ENCODE measurements around the gene MAPT.

The MAPT gene

DNA sequence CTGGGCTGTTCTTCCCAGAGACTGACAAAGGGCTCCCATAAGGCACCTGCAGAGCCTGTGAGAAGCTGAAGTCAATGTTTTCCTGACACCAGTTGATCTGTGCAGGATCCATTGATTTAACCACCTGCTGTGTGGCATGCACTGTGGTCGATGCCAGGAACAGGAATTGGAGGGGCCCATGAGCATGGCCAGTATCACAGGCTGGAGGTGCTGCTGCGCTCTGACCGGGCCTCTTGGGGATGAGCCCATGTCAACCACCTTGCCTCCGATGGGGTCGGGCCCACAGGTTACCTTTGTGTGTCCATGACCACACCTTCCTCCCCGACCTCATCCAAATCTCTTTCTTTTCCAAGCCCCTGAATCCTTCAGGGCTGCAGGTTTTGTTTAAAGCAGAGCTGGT lies 86.5 kb downstream of the MAPT start:
- Histone ChIP-seq H3K4me2 (ENCODE audit: insufficient read depth, low read length) (no peak overlapping the region), H4K20me1 (ENCODE audit: insufficient read depth, low read length) (no peaks in the 10 kb centered on the region), H2AFZ (ENCODE audit: low read depth, low read length) (no peak overlapping the region), H3K4me1 (ENCODE audit: insufficient read depth, low read length) (no peaks in the 10 kb centered on the region), H3K27ac (ENCODE audit: low read length) (no peak overlapping the region), H3K9ac (ENCODE audit: low read depth, low read length) (no peak overlapping the region), H3K4me3 (ENCODE audit: low read depth in 1 of 2, low read length in 2 of 2) (no peak overlapping the region), H3K79me2 (ENCODE audit: insufficient read depth, low read length) (no peaks in the 10 kb centered on the region), H3K36me3 (ENCODE audit: insufficient read depth, low read length) (no peaks in the 10 kb centered on the region), H3K27me3 (ENCODE audit: insufficient read depth, low read length, poor library complexity) (peaks cover 4% of the 10 kb centered on the region), H3K9me3 (ENCODE audit: insufficient read depth, low read length, severe bottlenecking) (no peaks in the 10 kb centered on the region)
- DNase-seq: no peak
- no peak for ATAC-seq (ENCODE audit: insufficient read depth, low read depth)
- no peak for TF ChIP-seq EZH2 (IDR thresholded peaks at IDR 0.05; ENCODE audit: borderline replicate concordance, low read depth, low read length, severe bottlenecking)
- TF ChIP-seq, protein P1, sequence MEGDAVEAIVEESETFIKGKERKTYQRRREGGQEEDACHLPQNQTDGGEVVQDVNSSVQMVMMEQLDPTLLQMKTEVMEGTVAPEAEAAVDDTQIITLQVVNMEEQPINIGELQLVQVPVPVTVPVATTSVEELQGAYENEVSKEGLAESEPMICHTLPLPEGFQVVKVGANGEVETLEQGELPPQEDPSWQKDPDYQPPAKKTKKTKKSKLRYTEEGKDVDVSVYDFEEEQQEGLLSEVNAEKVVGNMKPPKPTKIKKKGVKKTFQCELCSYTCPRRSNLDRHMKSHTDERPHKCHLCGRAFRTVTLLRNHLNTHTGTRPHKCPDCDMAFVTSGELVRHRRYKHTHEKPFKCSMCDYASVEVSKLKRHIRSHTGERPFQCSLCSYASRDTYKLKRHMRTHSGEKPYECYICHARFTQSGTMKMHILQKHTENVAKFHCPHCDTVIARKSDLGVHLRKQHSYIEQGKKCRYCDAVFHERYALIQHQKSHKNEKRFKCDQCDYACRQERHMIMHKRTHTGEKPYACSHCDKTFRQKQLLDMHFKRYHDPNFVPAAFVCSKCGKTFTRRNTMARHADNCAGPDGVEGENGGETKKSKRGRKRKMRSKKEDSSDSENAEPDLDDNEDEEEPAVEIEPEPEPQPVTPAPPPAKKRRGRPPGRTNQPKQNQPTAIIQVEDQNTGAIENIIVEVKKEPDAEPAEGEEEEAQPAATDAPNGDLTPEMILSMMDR (IDR thresholded peaks at IDR 0.05; ENCODE audit: borderline replicate concordance, extremely low read depth, low read length, poor library complexity, severe bottlenecking): no peak

DNA sequence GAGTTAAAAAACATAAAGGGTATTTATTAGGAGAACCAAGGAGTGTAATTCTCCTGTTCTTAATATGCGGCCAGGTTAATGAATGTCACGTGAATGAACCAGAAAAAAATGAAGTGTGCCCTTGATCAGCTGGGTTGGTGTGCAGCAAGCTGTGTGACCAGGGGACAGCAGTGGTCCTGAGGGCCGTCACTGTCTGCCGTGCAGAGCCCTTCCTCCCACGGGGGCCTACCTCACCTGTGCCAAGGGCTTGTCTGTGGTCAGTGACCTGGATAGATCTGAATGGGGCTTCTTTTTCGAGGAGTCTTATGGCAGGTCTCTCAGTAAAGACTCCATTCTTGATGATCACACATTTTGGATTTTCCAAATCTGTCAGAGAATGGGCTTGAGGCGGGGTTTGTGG lies 87.0 kb downstream of the MAPT start:
- H3K9ac ChIP-seq (ENCODE audit: low read depth, low read length): no peak overlapping the region
- no peak overlapping the region for H3K4me2 ChIP-seq (ENCODE audit: insufficient read depth, low read length)
- H4K20me1 ChIP-seq (ENCODE audit: insufficient read depth, low read length): no peaks in the 10 kb centered on the region
- no peak overlapping the region for H2AFZ ChIP-seq (ENCODE audit: low read depth, low read length)
- H3K36me3 ChIP-seq (ENCODE audit: insufficient read depth, low read length): no peaks in the 10 kb centered on the region
- H3K9me3 ChIP-seq (ENCODE audit: insufficient read depth, low read length, severe bottlenecking): no peaks in the 10 kb centered on the region
- no peak overlapping the region for H3K27ac ChIP-seq (ENCODE audit: low read length)
- peaks cover 4% of the 10 kb centered on the region for H3K27me3 ChIP-seq (ENCODE audit: insufficient read depth, low read length, poor library complexity)
- H3K4me1 ChIP-seq (ENCODE audit: insufficient read depth, low read length): no peaks in the 10 kb centered on the region
- H3K4me3 ChIP-seq (ENCODE audit: low read depth in 1 of 2, low read length in 2 of 2): no peak overlapping the region
- H3K79me2 ChIP-seq (ENCODE audit: insufficient read depth, low read length): no peaks in the 10 kb centered on the region
- ATAC-seq (ENCODE audit: insufficient read depth, low read depth): no peak
- TF ChIP-seq, protein P1 (IDR thresholded peaks at IDR 0.05; ENCODE audit: borderline replicate concordance, extremely low read depth, low read length, poor library complexity, severe bottlenecking): no peak
- no peak for TF ChIP-seq EZH2 (IDR thresholded peaks at IDR 0.05; ENCODE audit: borderline replicate concordance, low read depth, low read length, severe bottlenecking)
- no peak for DNase-seq

DNA sequence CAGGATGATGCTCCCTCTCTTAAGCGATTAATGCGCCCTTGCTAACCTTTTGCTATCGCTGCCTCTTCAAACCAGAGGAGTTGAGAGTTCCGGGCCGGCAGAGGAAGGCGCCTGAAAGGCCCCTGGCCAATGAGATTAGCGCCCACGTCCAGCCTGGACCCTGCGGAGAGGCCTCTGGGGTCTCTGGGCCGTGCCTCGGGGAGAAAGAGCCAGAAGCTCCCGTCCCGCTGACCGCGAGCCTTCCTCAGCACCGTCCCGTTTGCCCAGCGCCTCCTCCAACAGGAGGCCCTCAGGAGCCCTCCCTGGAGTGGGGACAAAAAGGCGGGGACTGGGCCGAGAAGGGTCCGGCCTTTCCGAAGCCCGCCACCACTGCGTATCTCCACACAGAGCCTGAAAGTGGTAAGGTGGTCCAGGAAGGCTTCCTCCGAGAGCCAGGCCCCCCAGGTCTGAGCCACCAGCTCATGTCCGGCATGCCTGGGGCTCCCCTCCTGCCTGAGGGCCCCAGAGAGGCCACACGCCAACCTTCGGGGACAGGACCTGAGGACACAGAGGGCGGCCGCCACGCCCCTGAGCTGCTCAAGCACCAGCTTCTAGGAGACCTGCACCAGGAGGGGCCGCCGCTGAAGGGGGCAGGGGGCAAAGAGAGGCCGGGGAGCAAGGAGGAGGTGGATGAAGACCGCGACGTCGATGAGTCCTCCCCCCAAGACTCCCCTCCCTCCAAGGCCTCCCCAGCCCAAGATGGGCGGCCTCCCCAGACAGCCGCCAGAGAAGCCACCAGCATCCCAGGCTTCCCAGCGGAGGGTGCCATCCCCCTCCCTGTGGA lies 88.6 kb downstream of the MAPT start:
- H3K9ac ChIP-seq (ENCODE audit: low read depth, low read length): no peak overlapping the region
- no peak overlapping the region for H3K27ac ChIP-seq (ENCODE audit: low read length)
- H3K27me3 ChIP-seq (ENCODE audit: insufficient read depth, low read length, poor library complexity): peaks cover 4% of the 10 kb centered on the region
- H3K36me3 ChIP-seq (ENCODE audit: insufficient read depth, low read length): no peaks in the 10 kb centered on the region
- TF ChIP-seq, protein P1 (IDR thresholded peaks at IDR 0.05; ENCODE audit: borderline replicate concordance, extremely low read depth, low read length, poor library complexity, severe bottlenecking): no peak
- no peaks in the 10 kb centered on the region for H3K4me1 ChIP-seq (ENCODE audit: insufficient read depth, low read length)
- H3K4me3 ChIP-seq (ENCODE audit: low read depth in 1 of 2, low read length in 2 of 2): no peak overlapping the region
- no peak overlapping the region for H3K4me2 ChIP-seq (ENCODE audit: insufficient read depth, low read length)
- no peaks in the 10 kb centered on the region for H3K9me3 ChIP-seq (ENCODE audit: insufficient read depth, low read length, severe bottlenecking)
- no peak for ATAC-seq (ENCODE audit: insufficient read depth, low read depth)
- DNase-seq: no peak
- H4K20me1 ChIP-seq (ENCODE audit: insufficient read depth, low read length): no peaks in the 10 kb centered on the region
- H3K79me2 ChIP-seq (ENCODE audit: insufficient read depth, low read length): no peaks in the 10 kb centered on the region
- H2AFZ ChIP-seq (ENCODE audit: low read depth, low read length): no peak overlapping the region
